Neutrophil (primary cell): ENCODE results near the gene STIM2.

Experiments used
- H3K27ac ChIP-seq: fragments of 200-600 bp; sonication (generic); 2 replicates; pipeline ENCODE4 v1.5.1; 2016; ENCODE audit warnings: mild to moderate bottlenecking, moderate library complexity
- H3K27me3 ChIP-seq: fragments of 200-600 bp; sonication (generic); 2 replicates; pipeline ENCODE4 v1.6.0; 2016; ENCODE audit warnings: mild to moderate bottlenecking
- H3K36me3 ChIP-seq: fragments of 200-600 bp; sonication (generic); 2 replicates; pipeline ENCODE4 v1.5.1; 2017
- H3K4me1 ChIP-seq, 2 experiments: fragments of 200-600 bp in 1 of 2; sonication (generic) in 1 of 2; 1 replicate in 1 of 2; 2 replicates in 1 of 2; pipeline versions ENCODE4 v1.5.1 to v1.6.1; 2013 to 2016; ENCODE audit warnings: low read depth in 1 of 2, low read length in 1 of 2, mild to moderate bottlenecking in 1 of 2, moderate library complexity in 1 of 2; ENCODE audit not compliant: control insufficient read depth in 1 of 2, insufficient read depth in 1 of 2
- H3K4me3 ChIP-seq, 2 experiments: fragments of 200-600 bp in 1 of 2; sonication (generic) in 1 of 2; 1 replicate in 1 of 2; 2 replicates in 1 of 2; pipeline ENCODE4 v1.5.1; 2013 to 2016; ENCODE audit warnings: low read depth in 1 of 2, low read length in 1 of 2, mild to moderate bottlenecking in 1 of 2, moderate library complexity in 1 of 2
- H3K9me3 ChIP-seq: fragments of 200-600 bp; sonication (generic); 2 replicates; pipeline ENCODE4 v1.5.1; 2016
- TF ChIP-seq, protein P1 (sequence below): fragments of 200-600 bp; sonication (generic); IDR thresholded peaks from 2 replicates; pipeline ENCODE4 v1.5.1; 2016; ENCODE audit warnings: antibody characterized with exemption

Gene STIM2

DNA sequence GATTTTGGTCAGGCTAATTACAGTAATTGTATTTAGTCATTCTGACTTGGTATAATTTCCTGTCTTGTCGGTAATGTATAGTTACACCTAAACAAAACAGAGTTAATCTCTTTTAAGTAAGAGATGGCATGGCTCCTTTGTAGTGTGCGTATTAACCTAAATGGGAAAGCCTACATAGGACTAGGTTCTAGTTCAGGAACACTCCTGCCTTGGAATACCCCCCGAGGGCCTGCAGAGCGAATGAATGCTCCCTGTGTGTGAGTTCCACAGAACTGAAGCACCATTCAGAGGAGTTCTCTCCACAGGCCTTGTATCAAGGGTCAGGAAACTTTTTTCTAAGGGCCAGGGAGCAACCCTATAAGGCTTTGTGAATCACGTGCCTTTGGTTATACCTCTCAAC, 44.9 kb upstream of the STIM2 start:
- Histone ChIP-seq H3K27me3 (peaks cover 8% of the 10 kb centered on the region), H3K27ac (no peak overlapping the region), H3K4me1 (peaks cover 18 to 26% of the 10 kb centered on the region in 2 experiments), H3K9me3 (no peaks in the 10 kb centered on the region), H3K36me3 (no peaks in the 10 kb centered on the region), H3K4me3 (no peak overlapping the region)
- TF ChIP-seq, protein P1, sequence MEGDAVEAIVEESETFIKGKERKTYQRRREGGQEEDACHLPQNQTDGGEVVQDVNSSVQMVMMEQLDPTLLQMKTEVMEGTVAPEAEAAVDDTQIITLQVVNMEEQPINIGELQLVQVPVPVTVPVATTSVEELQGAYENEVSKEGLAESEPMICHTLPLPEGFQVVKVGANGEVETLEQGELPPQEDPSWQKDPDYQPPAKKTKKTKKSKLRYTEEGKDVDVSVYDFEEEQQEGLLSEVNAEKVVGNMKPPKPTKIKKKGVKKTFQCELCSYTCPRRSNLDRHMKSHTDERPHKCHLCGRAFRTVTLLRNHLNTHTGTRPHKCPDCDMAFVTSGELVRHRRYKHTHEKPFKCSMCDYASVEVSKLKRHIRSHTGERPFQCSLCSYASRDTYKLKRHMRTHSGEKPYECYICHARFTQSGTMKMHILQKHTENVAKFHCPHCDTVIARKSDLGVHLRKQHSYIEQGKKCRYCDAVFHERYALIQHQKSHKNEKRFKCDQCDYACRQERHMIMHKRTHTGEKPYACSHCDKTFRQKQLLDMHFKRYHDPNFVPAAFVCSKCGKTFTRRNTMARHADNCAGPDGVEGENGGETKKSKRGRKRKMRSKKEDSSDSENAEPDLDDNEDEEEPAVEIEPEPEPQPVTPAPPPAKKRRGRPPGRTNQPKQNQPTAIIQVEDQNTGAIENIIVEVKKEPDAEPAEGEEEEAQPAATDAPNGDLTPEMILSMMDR: no peak

- no peaks in the 10 kb centered on the region for H3K9me3 ChIP-seq
- H3K4me1 ChIP-seq: peaks cover 5 to 10% of the 10 kb centered on the region in 2 experiments
- TF ChIP-seq, protein P1: no peak
- H3K4me3 ChIP-seq: no peak overlapping the region
- peaks cover 8% of the 10 kb centered on the region for H3K27me3 ChIP-seq
- no peaks in the 10 kb centered on the region for H3K36me3 ChIP-seq
- no peak overlapping the region for H3K27ac ChIP-seq
Observed at GRCh38 chr4:26819026-26819425, 41.6 kb upstream of the STIM2 start.

DNA sequence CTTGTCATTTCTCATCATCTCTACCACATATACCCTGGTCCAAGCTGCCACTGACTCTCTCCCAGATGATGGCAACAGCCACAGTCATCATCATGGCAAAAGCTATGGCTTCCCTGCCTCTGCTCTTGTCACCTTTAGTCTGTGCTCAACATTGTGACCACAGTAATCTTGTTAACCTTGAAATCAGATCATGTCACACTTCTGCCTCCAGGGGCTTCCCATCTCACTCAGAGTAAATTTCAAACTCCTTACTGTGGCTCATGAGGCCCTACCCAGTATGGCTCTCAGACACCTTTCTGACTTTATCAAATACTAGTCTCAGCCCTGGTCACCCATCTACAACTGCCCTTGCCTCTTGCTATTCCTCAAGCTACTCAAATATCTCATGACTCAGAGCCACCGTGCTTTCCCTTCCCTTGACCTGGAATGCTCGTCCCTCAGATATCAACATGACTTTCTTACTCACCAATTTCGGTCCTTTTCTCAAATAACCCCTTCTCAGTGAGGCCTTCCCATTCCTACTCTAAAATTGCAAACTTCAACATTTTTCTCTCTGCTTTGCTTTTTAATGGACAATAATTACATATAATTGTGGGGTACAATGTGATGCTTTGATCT, 41.1 kb upstream of the STIM2 start:
- Histone ChIP-seq H3K27me3 (peaks cover 8% of the 10 kb centered on the region), H3K36me3 (no peaks in the 10 kb centered on the region), H3K4me1 (peaks cover 5 to 10% of the 10 kb centered on the region in 2 experiments), H3K27ac (no peak overlapping the region), H3K9me3 (no peaks in the 10 kb centered on the region), H3K4me3 (no peak overlapping the region)
- TF ChIP-seq, protein P1: no peak

DNA sequence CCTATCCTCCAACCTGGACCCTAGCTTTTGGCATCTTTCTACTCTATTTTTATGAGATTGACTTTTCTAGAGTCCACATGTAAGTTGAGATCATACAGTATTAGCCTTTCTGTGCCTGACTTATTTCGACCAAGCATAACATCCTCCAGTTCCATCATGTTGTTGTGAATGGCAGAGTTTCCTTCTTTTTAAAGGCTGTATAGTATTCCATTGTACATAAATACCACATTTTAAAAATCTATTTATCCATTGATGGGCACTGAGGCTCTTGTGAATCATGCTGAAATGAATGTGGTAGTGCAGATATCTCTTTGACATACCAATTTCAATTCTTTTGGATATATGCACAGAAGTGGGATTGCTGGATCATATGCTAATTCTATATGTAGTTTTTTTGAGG, 40.3 kb upstream of the STIM2 start:
- TF ChIP-seq, protein P1: no peak
- Histone ChIP-seq H3K36me3 (no peaks in the 10 kb centered on the region), H3K27ac (no peak overlapping the region), H3K9me3 (no peaks in the 10 kb centered on the region), H3K4me1 (peaks cover 5 to 10% of the 10 kb centered on the region in 2 experiments), H3K27me3 (peaks cover 8% of the 10 kb centered on the region), H3K4me3 (no peak overlapping the region)

DNA sequence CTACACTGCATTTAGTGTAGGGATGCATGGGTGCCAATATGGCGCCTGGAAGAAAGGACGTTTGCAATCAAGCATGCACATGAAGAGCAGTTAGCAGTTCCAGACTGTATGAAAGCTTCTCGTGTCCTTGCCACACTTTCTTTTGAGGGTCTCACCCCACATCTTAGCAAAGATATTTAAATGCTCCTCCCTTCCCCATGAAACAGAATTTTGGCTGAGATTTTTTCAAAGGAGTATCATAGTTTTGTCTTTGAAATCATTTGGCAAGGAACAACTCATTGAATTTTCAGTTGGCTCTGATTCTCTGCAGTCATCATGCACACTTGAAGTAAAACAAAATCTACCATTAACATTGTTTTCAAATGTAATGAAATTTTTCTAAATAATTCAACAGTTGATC, 39.6 kb upstream of the STIM2 start:
- H3K4me1 ChIP-seq: peaks cover 5 to 10% of the 10 kb centered on the region in 2 experiments
- H3K36me3 ChIP-seq: no peaks in the 10 kb centered on the region
- H3K27ac ChIP-seq: no peak overlapping the region
- H3K4me3 ChIP-seq: no peak overlapping the region
- no peaks in the 10 kb centered on the region for H3K9me3 ChIP-seq
- TF ChIP-seq, protein P1: no peak
- peaks cover 8% of the 10 kb centered on the region for H3K27me3 ChIP-seq
